GM12878 (cell line): Measurements from ENCODE around the gene GPC2. TPM values are rescaled to one million over a fixed set of nuclear protein-coding genes. Genes with fewer than 3 reads are reported as not detected.
A peak's percentile ranks its signal among the peaks of the same experiment; 100 is the strongest.

Experiments used
- CREB1 ChIP-seq: IDR thresholded peaks from 2 replicates; pipeline ENCODE4 v1.6.1; 2012; ENCODE audit warnings: low read depth, mild to moderate bottlenecking, inconsistent platforms
- EGR1 ChIP-seq, 2 experiments: IDR thresholded peaks; 1 replicate in 1 of 2; 2 replicates in 1 of 2; pipeline ENCODE4 v1.6.1; 2011 to 2012; ENCODE audit warnings: low read depth in 2 of 2, low read length in 2 of 2, borderline replicate concordance in 1 of 2, mild to moderate bottlenecking in 1 of 2, moderate library complexity in 1 of 2
- FOS ChIP-seq: IDR thresholded peaks from 3 replicates; pipeline ENCODE4 v1.6.1; 2011; ENCODE audit warnings: borderline replicate concordance; ENCODE audit not compliant: insufficient read length; ENCODE audit errors: extremely low read depth
- FOXK2 ChIP-seq: fragments of 450-650 bp; IDR thresholded peaks from 2 replicates; pipeline ENCODE4 v1.6.1; 2017; ENCODE audit warnings: mild to moderate bottlenecking, moderate library complexity
- FOXM1 ChIP-seq: IDR thresholded peaks from 2 replicates; pipeline ENCODE4 v1.6.1; 2012; ENCODE audit warnings: low read depth, mild to moderate bottlenecking, inconsistent platforms, low read length, moderate library complexity
- MEF2A ChIP-seq: IDR thresholded peaks from 2 replicates; pipeline ENCODE4 v1.6.1; 2011; ENCODE audit warnings: low read depth, mild to moderate bottlenecking, low read length, moderate library complexity; ENCODE audit not compliant: insufficient read depth
- NBN ChIP-seq: fragments of 450-650 bp; IDR thresholded peaks from 2 replicates; pipeline ENCODE4 v1.6.1; 2016
- NFIC ChIP-seq: IDR thresholded peaks from 2 replicates; pipeline ENCODE4 v1.6.1; 2012; ENCODE audit warnings: low read depth, mild to moderate bottlenecking, inconsistent platforms, low read length, moderate library complexity
- POLR2AphosphoS5 ChIP-seq: IDR thresholded peaks from 2 replicates; pipeline ENCODE4 v1.6.1; 2011; ENCODE audit warnings: mild to moderate bottlenecking, low read length, inconsistent platforms
- POU2F2 ChIP-seq: IDR thresholded peaks from 3 replicates; pipeline ENCODE4 v1.6.1; 2011; ENCODE audit warnings: low read depth, mild to moderate bottlenecking, low read length, borderline replicate concordance
- SIX5 ChIP-seq: IDR thresholded peaks from 2 replicates; pipeline ENCODE4 v1.6.1; 2011; ENCODE audit warnings: mild to moderate bottlenecking, low read depth, low read length, moderate library complexity; ENCODE audit not compliant: severe bottlenecking
- SMAD5 ChIP-seq: IDR thresholded peaks from 2 replicates; pipeline ENCODE4 v1.6.1; 2016; ENCODE audit warnings: antibody characterized with exemption, low read depth
- SMARCA5 ChIP-seq: fragments of 450-650 bp; IDR thresholded peaks from 2 replicates; pipeline ENCODE4 v1.6.1; 2017; ENCODE audit warnings: mild to moderate bottlenecking
- STAT1 ChIP-seq: fragments of 450-650 bp; conservative IDR thresholded peaks from 2 replicates; pipeline ENCODE4 v1.6.1; 2014; ENCODE audit warnings: antibody characterized with exemption, mild to moderate bottlenecking
- polyA plus RNA-seq, 11 experiments: library from polyadenylated mRNA; depleted of rRNA in 4 of 11; unstranded in 6 of 11; stranded (reverse) in 5 of 11; fragments of >200 nt; fragmentation: Nextera tagmentation in 4 of 11; fragmentation: Illumina TruSeq in 1 of 11; extraction: Ambion mirVana in 4 of 11; extraction: Trizol in 1 of 11; gene quantifications; 1 replicate in 1 of 11; 2 replicates in 10 of 11; pipeline versions ENCODE4 v1.2.1 to v1.2.3, GENCODE V29; 2011 to 2016; ENCODE audit warnings: inconsistent platforms in 2 of 11, missing spikeins in 2 of 11, low read depth in 1 of 11
- total RNA-seq, 4 experiments: library from RNA; depleted of rRNA in 3 of 4; stranded (reverse); fragments of >200 nt in 3 of 4; fragmentation: Illumina TruSeq in 1 of 4; extraction: Trizol in 1 of 4; gene quantifications; 2 replicates each; pipeline versions ENCODE4 v1.2.1 to v1.2.3, GENCODE V29; 2013 to 2021
- TF ChIP-seq, protein P1 (sequence below): fragments of 450-650 bp; IDR thresholded peaks from 2 replicates; pipeline ENCODE4 v1.6.1; 2017; ENCODE audit warnings: mild to moderate bottlenecking, moderate library complexity
- TF ChIP-seq, protein P2 (sequence below): IDR thresholded peaks from 2 replicates; pipeline ENCODE4 v1.6.1; 2011; ENCODE audit warnings: low read depth, mild to moderate bottlenecking, low read length, moderate library complexity, borderline replicate concordance; ENCODE audit errors: extremely low read depth
- TF ChIP-seq, protein P3 (sequence below): fragments of 450-650 bp; formaldehyde crosslinking; IDR thresholded peaks from 2 replicates; pipeline ENCODE4 v1.4.0; 2022; ENCODE audit warnings: mild to moderate bottlenecking, moderate library complexity
- TF ChIP-seq, protein P4 (sequence below): fragments of 150-350 bp; IDR thresholded peaks from 2 replicates; pipeline ENCODE4 v1.6.1; 2014; ENCODE audit warnings: mild to moderate bottlenecking, low read depth, low read length
- TF ChIP-seq, protein P5 (sequence below): IDR thresholded peaks from 2 replicates; pipeline ENCODE4 v1.6.1; 2011; ENCODE audit warnings: low read depth, low read length, improper control_type of control experiment, borderline replicate concordance

GPC2 gene
- total and polyA plus RNA-seq, 10 of the 15 experiments (the other 5 are each of a cell fraction or from before 2014, with no cell fraction given): 0.19 to 6.3 (median 0.77) TPM

DNA sequence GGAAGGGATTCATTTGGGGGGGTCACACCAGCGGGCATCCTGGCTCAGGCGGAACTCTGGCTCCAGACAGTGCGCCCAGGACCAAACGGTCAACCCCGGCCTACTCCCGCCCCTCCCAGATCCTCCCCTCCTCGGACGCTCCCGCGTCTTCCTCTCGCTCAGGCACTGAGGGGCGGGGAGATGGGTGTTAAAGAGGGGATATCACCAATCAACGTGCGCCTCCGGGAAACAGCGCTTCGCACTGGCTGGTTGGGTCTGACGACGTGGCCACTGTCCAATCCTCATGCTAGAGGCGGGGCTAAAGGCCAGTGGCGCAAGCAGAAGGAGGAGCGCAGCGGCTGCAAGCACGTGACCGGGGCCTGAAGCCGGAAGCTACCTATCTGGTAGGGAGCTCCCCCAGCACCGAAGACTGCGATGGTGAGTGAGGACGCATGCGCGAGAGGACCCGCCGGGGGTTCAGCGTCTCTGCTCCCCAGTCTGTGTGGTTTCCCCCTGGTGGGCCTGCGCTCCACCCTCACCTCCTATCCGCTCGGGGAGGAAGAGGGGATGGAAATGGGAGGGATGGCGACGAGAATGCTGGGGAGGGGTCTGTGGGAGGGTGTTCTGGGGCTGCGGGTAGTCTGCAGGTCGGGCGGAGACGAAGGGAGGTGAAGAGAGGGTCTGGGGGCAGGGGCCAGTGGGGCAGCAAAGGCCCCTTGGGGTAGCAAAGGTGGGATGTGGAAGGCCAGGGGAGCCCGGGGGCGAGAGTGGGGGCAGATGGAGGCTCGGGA lies 28.4 kb downstream of the GPC2 start, which contains the start of gene LAMTOR4 (continued):
- TF ChIP-seq, protein P1, sequence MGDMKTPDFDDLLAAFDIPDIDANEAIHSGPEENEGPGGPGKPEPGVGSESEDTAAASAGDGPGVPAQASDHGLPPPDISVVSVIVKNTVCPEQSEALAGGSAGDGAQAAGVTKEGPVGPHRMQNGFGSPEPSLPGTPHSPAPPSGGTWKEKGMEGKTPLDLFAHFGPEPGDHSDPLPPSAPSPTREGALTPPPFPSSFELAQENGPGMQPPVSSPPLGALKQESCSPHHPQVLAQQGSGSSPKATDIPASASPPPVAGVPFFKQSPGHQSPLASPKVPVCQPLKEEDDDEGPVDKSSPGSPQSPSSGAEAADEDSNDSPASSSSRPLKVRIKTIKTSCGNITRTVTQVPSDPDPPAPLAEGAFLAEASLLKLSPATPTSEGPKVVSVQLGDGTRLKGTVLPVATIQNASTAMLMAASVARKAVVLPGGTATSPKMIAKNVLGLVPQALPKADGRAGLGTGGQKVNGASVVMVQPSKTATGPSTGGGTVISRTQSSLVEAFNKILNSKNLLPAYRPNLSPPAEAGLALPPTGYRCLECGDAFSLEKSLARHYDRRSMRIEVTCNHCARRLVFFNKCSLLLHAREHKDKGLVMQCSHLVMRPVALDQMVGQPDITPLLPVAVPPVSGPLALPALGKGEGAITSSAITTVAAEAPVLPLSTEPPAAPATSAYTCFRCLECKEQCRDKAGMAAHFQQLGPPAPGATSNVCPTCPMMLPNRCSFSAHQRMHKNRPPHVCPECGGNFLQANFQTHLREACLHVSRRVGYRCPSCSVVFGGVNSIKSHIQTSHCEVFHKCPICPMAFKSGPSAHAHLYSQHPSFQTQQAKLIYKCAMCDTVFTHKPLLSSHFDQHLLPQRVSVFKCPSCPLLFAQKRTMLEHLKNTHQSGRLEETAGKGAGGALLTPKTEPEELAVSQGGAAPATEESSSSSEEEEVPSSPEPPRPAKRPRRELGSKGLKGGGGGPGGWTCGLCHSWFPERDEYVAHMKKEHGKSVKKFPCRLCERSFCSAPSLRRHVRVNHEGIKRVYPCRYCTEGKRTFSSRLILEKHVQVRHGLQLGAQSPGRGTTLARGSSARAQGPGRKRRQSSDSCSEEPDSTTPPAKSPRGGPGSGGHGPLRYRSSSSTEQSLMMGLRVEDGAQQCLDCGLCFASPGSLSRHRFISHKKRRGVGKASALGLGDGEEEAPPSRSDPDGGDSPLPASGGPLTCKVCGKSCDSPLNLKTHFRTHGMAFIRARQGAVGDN: peak; percentile 68
- TF ChIP-seq, protein P2, sequence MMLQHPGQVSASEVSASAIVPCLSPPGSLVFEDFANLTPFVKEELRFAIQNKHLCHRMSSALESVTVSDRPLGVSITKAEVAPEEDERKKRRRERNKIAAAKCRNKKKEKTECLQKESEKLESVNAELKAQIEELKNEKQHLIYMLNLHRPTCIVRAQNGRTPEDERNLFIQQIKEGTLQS: no peak
- no peak for TF ChIP-seq FOXM1
- no peak for TF ChIP-seq MEF2A
- TF ChIP-seq, protein P3, sequence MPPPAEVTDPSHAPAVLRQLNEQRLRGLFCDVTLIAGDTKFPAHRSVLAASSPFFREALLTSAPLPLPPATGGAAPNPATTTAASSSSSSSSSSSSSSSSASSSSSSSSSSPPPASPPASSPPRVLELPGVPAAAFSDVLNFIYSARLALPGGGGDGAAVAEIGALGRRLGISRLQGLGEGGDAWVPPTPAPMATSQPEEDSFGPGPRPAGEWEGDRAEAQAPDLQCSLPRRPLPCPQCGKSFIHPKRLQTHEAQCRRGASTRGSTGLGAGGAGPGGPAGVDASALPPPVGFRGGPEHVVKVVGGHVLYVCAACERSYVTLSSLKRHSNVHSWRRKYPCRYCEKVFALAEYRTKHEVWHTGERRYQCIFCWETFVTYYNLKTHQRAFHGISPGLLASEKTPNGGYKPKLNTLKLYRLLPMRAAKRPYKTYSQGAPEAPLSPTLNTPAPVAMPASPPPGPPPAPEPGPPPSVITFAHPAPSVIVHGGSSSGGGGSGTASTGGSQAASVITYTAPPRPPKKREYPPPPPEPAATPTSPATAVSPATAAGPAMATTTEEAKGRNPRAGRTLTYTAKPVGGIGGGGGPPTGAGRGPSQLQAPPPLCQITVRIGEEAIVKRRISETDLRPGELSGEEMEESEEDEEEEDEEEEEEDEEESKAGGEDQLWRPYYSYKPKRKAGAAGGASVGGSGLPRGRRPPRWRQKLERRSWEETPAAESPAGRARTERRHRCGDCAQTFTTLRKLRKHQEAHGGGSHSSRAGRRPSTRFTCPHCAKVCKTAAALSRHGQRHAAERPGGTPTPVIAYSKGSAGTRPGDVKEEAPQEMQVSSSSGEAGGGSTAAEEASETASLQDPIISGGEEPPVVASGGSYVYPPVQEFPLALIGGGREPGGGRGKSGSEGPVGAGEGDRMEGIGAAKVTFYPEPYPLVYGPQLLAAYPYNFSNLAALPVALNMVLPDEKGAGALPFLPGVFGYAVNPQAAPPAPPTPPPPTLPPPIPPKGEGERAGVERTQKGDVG (CRISPR knock-in tag): no peak
- TF ChIP-seq POLR2AphosphoS5: peak; percentile 78
- peak; percentile 10 for TF ChIP-seq SIX5
- TF ChIP-seq NFIC: no peak
- TF ChIP-seq FOS: peak; percentile 88
- TF ChIP-seq STAT1: no peak
- TF ChIP-seq EGR1 (IDR thresholded peaks at IDR 0.05; ENCODE audit: borderline replicate concordance in 1 of 2, low read depth in 2 of 2, low read length in 2 of 2): 0 out of 3 replicates have a peak, but pooled peaks of 1 of the 2 experiments have one; percentile 7
- TF ChIP-seq, protein P4, sequence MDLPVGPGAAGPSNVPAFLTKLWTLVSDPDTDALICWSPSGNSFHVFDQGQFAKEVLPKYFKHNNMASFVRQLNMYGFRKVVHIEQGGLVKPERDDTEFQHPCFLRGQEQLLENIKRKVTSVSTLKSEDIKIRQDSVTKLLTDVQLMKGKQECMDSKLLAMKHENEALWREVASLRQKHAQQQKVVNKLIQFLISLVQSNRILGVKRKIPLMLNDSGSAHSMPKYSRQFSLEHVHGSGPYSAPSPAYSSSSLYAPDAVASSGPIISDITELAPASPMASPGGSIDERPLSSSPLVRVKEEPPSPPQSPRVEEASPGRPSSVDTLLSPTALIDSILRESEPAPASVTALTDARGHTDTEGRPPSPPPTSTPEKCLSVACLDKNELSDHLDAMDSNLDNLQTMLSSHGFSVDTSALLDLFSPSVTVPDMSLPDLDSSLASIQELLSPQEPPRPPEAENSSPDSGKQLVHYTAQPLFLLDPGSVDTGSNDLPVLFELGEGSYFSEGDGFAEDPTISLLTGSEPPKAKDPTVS: no peak
- TF ChIP-seq NBN: peak; percentile 59
- TF ChIP-seq FOXK2: no peak
- no peak for TF ChIP-seq SMARCA5
- peak; percentile 49; the same call in 1 of the 2 replicates for TF ChIP-seq SMAD5
- peak; percentile 73 for TF ChIP-seq POU2F2
- TF ChIP-seq CREB1: peak; percentile 82
- TF ChIP-seq, protein P5, sequence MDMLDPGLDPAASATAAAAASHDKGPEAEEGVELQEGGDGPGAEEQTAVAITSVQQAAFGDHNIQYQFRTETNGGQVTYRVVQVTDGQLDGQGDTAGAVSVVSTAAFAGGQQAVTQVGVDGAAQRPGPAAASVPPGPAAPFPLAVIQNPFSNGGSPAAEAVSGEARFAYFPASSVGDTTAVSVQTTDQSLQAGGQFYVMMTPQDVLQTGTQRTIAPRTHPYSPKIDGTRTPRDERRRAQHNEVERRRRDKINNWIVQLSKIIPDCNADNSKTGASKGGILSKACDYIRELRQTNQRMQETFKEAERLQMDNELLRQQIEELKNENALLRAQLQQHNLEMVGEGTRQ: peak; percentile 83
